Measurements from ENCODE around the gene QSER1. TPM values are rescaled to one million over a fixed set of nuclear protein-coding genes. Genes with fewer than 3 reads are reported as not detected.

Gene QSER1
- polyA plus RNA-seq, 5 donors = 24.1 to 46.4 (median 40.6) TPM

DNA sequence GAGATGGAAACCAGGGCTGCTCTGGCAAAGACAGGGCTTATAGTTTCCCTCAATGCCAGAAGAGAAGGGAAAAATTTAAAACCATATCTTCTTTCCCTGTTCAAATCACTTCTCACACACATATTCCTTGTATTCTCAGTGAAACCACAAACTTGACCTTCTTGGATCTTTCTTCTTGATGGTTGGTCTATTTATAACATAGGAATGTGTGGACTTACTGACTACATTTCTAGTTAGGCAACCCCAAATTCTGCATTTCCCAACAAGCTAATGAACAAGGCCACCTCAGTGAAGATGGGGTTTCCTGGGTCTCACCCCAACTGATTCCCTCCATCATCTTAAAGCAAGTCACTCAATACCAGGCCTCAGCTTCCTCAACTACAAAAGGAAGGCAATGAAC, 3.8 kb upstream of the QSER1 start:
- no peak for DNase-seq

DNA sequence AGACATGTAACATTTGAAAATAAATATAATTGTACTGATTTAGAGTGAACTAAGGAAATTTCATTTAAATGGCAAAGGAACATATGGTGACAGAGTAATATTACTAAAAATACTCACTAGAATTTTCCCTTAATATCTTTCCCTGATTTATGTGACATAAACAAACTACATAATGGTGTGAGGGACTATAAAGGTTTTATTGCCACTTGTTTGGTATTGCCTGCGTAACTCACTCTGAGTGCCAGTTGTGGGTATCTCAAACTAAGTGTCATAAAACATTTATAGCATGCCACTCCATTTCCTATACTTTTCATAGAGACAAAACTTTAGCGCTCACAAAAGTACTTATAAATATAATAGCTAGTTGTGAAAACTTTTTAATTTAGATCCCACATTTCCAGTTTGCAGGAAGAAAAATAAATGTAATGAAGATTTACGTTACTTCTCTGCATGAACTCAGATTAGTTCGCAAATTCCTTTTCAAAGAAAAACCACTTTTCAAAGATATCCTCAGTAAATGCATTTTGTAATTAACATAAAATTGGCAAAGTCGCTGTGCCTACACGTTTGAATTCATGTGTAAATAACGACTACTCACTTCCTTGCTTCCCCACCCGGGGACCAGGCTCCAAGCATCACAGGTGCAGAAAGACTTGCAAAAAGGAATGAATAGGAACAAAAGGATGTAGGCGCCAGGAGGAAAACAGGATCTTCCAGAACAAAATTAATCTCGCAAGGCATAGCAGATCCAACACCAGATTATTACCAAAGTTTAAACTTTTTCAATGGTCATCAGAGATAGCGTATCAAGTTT, 1.6 kb upstream of the QSER1 start:
- DNase-seq = no peak

DNA sequence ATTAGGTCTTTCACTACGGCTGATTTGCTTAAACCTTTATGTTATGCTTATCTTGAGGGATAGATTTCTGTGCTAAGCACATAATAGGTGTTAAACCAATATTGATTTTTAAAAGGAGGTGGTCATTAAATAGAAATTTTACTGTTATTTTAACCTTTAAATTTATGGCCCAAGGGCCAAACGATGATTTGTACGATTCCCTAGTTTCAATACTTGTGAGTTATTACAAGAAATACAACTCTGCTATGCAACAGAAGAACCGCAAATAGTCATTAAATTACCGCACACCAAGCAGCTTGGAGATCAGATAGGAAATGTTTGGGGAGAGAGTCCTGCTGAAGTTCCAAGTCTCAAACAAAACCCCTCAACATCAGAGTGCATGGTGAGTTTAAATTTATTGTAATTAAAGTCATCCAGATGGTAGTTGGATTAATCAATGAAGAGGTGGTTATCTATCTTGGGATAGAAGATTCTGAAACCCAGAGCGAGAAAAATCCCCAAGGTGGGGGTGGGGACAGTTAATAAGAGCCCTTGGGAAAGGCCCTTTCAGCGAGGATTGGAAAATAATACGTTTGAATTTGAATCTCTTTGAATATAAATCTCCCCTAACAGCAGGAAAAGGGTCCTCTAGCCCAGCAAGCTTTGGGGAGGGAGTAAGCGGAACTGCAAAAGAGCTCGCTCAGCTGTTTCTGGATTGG, 805 bp upstream of the QSER1 start:
- DNase-seq = no peak

DNA sequence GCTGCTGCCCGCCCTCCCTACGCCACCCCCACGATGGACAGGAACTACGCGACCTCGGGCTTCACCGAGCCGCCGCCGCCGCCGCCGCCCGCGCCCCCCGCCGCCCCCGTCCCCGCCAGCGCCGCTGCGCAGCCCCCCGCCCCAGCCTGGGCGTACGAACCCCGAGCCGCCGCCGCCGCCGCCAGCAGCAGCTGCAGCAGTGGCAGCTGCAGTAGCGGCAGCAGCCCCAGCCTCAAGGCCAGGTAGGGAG, 407 bp downstream of the QSER1 start:
- DNase-seq = peak in 1 of 2 donors; percentile 75

DNA sequence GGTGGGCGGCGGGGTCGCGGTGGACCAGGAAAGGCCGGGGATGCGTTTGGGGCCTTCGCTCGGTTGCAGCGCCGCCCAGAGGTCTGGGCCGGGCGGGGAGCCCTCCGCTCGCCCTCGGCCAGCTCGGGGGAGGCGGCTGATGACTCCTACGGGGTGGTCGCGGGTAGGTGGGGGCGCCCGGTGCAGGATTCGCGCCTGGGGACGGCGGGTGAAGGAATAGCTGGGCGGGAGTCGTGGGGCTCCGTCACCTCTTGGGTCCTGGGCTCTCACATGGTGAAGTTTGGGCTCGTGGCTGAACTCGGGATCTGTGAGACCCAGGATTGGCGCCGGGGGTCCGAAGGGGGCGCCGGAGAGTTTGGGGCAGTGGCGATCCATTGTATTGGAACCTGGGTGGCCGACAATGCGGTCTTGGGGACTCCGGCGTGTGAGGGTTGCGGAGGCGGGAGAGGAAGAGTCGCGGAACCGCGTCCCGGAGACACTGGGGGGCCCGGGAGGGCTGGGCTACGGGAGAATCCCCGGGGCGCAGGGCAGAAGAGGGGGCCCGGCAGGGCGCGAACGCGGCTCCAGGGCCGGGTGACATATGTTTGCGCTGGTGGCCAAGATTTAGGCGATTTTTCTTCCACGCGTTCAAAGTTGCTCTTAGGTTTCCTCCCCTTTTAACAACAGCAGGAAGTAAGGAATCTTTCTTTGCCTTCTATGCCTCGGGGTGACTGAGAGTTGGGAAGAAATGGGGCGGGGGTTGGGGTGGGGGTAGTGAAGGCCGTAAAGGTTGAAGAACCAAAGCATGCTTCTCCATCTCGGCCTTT, 935 bp downstream of the QSER1 start:
- peak; percentile 51 to 70 for DNase-seq

DNA sequence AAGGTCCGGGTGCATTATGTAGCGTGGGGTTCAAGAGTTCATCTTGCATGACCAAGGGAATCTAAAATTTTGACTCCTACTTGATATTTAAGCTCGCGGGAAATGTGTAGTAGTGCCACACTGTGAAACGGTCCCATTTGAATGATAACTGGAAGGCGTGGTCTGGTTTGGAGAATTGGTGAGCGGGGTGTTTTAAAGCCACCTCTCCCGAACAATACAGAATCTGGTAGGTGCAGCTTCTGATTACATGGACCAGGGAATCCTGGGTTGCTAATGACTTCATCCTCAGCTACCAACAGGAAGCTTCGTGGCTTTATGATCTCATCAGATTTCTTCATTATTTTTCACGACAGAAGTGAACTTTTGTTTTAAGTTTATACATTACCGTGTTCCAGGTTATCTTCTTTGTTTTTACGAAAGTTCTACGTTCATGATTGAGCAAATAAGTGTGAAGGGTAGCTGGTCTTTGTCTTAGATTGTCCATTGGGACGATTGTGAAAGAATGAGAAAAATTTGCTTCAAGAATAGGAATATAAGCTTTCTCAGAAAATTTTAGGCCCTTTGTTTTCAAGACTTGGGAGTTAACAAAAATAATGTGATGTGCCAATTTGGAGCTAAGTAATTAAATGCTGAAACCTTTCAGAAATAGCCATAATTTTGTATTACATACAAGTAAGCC, 1.7 kb downstream of the QSER1 start:
- DNase-seq = peak; percentile 55 to 62

DNA sequence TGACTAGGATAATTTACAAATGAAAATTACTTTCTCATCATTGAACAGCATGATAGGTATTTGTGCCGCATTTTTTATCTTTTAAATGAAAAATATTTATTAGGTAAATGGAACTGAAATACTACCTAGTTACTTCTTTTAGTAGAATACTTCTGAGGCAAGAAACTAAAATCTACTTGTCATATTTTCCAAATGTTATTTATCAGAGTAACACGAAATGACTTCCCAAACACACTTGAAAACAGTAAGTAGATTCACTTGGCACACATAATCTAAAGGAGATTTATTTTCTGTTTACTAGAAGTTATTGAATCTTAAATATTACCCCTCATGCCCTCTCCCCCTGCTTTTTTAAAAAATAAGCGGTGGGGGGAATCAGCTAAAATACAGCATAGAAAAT, 2.3 kb downstream of the QSER1 start:
- no peak for DNase-seq

DNA sequence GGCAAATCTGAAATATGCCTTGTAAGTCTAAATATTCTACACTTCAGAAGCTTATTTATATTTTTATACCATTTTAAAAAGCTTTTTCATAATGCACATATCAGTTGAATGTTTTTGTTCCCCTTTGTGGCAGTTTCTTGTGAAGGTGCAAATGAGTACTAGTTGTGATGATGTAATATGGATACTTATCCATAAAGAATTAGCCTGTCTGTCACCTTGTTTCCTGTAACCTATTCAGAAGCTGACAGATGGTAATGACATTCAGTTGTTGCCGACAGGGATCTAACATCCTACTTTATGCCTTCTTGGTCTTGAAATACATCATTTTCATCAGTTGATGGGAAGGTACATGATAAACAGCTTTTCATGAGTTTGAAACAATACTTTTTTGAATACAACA, 2.9 kb downstream of the QSER1 start:
- no peak for DNase-seq

DNA sequence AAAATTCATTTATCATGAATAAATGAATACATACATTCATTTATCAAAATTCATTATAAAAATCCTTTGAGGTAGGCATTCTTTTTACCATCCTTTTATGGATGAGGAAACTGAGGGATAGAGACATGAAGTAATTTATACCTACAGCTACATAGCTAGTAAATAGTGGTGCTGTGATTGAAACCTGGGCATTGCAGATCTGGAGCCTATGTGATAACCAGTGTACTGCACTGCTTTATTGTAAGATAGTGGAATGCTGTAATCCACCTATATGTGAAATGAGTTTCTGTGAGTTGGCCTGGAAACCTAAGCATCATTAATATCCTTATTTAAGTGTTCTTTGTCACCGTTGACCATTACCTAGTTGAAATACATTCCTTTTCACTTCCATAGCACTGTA, 4.5 kb downstream of the QSER1 start:
- no peak for DNase-seq

DNA sequence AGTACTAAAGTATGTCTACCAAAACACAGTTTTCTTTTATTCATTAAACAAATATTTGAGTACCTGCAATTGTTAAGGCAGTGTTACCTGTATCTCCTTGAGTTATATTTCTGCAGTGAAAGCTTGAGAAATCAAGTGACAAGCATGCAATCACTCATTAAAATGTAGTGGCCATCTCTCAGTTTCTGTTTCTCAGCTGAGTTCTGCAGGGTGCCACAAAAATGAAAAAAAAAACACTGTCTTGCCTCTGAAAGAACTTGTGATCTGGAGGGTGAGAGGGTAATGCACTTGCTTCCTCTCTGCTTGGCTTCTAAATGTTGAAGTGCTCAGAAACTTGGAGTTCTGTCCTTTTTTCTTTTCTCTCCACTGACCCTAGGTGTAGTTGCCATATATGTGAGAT, 6.8 kb downstream of the QSER1 start:
- DNase-seq = no peak

DNA sequence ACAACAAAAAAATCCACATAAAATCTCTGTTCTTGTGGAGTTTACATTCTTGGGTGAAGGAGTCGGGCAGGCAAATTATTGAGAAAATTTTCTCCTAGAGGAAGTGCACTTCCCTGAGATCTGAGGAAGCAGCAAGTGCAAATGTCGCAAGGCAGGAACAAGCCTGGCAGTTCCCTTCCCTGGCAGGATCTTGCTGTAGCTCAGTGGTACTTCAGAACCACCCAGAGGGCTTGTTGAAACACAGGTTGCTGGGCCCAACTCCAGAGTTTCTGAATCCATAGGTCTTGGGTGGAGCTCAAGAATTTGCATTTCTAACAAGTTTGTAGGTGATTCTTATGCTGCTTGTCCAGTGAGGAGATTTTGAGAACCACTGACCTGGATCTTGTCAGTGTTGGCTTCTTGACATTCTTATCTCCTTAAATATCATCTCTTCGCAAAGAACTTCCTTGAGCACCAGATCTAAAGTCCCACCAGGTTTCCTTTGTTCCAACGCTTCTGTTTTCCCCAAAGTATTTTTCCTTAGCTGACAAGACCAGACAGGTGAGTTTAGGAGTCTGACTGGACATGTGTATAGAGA, 9.6 kb downstream of the QSER1 start:
- DNase-seq = no peak

DNA sequence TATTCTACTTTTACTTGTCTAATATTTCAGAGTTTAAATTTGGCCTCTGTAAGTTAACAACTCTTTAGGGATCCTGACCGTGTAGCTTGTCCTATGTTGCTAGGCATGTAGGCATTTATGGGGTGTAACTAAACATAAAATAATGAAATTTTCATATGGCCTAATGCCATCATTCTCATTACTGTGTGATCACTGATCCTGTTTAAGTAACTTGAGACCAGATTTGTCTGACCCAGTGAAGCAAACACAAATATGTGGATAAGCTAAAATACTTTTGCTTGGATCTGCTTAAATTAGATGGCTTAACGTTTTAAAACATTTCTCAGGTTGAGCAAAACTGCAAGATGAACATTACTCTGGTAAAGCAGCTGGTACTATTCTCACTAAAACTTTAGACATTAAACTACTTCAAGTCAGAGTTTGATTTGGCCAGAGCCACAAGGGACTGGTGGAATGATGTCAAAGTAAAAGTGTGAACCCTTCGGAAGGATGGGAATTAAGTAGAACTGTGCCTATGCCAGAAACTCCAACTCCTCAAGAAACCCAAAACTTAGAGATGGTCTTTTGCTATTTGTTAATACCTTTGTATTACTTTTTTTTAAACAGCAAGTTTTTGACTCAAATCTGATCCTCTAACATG, 12.5 kb downstream of the QSER1 start:
- DNase-seq = peak; percentile 19 to 38

DNA sequence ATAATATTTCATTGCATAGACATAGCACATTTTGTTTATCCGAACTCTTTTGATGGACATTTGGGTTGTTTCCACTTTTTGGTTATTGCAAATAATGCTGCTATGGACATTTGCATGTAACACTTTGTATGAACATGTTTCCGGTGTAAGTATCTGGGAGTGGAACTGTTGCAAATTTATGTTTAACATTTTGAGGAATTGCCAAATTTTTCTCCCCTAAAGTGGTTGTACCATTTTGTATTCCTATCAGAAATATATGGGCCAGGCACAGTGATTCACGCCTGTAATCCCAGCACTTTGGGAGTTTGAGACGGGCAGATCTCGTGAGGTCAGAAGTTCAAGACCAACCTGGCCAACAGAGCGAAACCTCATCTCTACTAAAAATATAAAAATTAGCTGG, 16.0 kb downstream of the QSER1 start:
- DNase-seq = no peak

DNA sequence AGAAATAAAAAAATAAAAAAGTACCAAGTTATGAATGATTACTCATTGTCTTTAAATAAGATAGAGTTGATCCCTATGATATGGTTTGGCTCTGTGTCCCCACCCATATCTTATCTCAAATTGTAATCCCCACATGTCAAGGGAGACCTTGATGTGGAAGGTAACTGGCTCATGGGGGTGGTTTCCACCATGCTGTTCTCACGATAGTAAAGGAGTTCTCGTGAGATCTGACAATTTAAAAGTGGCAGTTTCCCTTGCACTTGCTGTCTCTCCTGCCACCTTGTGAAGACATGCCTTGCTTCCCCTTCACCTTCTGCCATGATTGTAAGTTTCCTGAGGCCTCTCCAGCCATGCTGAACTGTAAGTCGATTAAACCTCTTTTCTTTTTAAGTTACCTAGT, 18.8 kb downstream of the QSER1 start:
- no peak for DNase-seq

DNA sequence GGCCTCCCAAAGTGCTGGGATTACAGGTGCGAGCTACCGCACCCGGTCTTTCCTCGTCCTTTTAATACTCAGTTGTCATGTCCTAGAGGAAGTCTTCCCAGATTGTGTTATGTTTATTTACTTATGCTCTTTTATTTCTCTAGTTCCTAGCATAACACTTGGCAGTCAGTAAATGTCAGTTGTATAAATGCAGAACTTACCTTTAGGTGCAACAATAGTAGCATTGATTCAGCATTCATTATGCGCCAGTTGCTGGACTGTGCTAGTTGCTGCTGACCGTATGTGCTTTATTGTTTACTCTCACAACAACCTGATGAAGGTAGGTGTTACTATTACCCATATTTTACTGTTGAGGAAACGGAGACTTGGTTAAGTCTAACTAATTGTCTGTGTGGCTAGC, 20.8 kb downstream of the QSER1 start:
- DNase-seq = no peak

DNA sequence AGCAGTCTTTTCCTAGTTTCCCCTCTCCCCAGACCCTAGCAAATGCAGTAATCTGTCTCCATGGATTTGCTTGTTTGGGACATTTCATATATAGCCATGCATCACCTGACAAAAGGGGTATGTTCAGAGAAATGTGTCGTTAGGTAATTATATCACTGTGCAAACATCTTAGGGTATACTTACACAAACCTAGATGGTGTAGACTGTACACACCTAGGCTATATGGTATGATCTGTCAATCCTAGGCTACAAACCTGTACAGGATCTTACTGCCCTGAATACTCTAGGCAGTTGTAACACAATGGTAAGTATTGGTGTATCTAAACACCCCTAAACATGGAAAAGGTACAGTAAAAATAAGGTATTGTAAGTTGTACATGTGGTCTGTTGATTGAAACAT, 23.8 kb downstream of the QSER1 start:
- DNase-seq = no peak

DNA sequence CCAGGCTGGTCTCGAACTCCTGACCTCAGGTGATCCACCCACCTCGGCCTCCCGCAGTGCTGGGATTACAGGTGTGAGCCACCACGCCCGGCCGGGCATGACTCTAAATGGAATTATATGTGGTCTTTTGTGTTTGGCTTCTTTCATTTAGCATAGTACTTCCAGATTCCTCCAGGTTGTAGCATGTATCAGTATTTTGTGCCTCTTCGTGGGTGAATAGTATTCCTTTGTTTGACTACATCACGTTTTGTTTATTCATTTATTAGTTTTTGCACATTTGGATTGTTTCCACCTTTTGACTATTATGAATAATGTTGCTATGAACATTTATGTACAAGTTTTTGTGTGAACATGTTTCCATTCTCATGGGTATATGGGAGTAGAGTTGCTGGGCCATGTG, 24.4 kb downstream of the QSER1 start:
- no peak for DNase-seq

DNA sequence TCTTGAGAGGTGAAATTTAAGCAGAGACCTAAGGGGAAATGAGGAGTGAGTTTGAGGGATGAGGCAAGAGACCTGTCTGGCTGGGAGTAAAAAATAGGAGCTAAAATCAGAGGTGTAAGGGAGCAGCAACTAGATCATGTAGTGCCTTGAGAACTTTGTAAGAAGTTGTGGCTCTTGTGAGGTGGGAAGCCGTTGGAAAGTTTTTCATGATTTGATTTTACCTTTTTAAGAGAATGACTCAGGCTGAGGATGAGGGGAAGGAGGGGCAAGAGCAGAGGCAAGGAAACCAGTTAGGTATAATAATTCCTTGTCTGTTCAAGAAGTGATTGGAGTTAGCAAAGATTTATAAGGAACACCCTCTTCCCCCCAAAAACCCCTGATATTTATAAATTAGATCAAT, 25.8 kb downstream of the QSER1 start:
- no peak for DNase-seq

DNA sequence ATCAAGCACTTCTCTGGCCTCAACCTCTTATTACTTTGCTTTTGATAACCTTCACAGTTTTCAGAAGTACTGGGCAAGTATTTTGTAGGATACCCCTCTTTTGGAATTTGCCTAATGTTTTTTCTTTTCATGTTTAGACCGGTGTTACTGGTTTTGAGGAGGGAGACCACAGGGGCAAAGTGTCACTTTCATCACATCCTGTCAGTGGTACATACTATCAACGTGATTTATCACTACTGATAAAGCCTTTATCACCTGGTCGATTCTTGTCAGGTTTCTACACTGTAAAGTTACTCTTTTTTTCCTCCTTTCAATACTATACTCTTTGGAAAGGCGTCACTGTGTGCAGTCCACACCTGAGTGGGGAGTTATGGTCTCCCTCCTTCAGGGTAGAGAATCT, 26.7 kb downstream of the QSER1 start:
- DNase-seq = no peak

DNA sequence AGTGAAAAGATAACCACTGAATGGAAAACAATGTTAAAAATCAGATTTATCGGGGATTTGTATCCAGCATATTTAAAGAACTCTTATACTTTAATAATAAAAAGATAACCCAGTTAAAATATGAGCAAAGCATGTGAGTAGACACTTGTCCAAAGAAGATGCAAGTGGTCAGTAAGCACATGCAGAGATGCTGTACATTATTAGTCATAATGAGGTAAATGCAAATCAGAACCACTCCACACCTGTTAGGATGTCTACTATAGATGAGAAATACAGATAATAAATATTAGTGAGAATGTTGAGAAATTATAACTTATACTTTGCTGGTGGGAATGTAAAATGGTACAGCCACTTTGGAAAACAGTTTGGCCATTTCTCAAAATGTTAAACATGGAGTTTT, 28.0 kb downstream of the QSER1 start:
- no peak for DNase-seq

DNA sequence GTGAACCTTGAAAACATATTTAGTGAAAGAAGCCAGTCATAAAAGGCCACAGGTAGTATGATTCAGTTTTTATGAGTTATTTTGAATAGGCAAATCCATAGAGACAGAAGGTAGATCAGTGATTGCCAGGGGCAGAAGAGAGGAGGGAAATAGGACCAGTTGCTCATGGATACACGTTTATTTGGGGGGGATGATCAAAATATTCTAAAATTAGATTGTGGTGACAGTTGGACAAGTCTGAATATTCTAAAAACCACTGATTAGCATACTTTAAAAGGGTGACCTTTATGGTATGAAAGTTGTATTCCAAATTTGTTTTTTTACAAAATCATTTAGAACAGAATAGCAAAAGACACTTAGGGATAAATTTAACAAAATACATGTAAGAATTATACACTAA, 28.6 kb downstream of the QSER1 start:
- no peak for DNase-seq

DNA sequence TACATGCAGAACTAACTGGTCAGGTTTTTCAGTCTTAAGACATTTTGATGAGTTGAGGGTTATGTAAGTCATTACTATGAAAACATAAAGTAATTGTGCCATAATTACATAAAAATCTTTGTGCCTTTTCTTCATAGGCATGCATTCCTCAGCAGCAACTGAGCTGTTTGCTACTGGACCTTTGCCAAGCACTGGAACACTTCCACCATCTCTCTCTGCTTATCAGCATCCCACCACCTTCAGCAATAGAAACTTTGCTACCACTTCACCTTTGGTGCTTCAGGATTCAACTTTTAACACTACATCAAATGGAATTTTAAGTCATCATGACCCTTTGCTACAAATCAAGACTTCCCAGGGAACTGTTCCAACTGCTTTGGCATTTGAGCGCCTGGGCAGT, 39.0 kb downstream of the QSER1 start:
- DNase-seq = peak; percentile 20 to 23
